OCI-LY7 (cell line): Measurements from ENCODE around the gene BARHL2.

ENCODE experiments used
- EZH2phosphoT487 ChIP-seq: fragments of 200-600 bp; sonication (generic); IDR thresholded peaks from 2 replicates; pipeline ENCODE4 v1.6.1; 2018; ENCODE audit warnings: low read depth, borderline replicate concordance, mild to moderate bottlenecking, mixed run types, antibody characterized with exemption, low read length, moderate library complexity, mixed read lengths
- TF ChIP-seq, protein P1 (sequence below): fragments of 200-600 bp; sonication (generic); conservative IDR thresholded peaks from 2 replicates; pipeline ENCODE4 v1.5.1; 2014; ENCODE audit warnings: mild to moderate bottlenecking, antibody characterized with exemption, low read length, moderate library complexity, mixed read lengths

DNA sequence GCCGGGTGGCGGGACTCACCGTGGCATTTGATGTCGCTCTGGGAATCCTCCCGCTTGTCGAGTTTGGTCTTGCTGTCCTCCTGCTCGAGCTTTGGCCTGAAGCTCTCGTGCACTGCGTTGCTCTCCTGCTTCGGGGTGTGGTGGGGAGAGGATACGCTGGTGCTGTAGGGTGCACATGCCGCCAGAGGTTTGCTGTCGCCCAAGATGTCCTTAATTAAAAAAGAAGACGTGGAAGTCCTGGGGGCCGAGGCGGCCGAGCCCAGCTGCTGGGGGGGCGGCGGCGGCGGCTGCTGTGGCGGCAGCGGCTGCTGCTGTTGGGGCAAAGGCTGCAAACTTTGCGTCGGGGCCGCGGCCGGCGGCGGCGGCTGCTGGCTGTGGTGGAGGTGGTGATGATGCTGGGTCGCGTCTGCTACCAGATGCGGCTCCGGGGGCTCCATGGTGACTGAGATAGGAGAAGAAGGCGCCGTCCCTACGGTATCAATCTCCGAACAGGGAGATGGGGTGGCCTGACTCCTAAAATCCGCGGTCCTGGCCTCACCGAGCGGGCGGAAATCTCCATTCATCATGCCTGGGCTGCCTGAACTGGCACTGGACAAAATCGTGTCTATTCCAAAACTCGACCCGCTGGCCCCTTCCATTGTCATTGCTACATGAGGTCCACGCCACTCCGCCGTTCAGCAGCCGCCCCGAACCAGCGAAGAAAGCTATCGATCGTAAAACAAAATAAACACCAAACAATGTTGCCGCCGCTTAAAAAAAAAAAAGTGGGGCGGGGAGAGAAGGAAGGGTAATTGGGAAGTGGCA is at the start of gene BARHL2:
- no peak for TF ChIP-seq EZH2phosphoT487
- TF ChIP-seq, protein P1, sequence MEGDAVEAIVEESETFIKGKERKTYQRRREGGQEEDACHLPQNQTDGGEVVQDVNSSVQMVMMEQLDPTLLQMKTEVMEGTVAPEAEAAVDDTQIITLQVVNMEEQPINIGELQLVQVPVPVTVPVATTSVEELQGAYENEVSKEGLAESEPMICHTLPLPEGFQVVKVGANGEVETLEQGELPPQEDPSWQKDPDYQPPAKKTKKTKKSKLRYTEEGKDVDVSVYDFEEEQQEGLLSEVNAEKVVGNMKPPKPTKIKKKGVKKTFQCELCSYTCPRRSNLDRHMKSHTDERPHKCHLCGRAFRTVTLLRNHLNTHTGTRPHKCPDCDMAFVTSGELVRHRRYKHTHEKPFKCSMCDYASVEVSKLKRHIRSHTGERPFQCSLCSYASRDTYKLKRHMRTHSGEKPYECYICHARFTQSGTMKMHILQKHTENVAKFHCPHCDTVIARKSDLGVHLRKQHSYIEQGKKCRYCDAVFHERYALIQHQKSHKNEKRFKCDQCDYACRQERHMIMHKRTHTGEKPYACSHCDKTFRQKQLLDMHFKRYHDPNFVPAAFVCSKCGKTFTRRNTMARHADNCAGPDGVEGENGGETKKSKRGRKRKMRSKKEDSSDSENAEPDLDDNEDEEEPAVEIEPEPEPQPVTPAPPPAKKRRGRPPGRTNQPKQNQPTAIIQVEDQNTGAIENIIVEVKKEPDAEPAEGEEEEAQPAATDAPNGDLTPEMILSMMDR, result no peak
